ENCODE data around the gene ISG20L2.

GRCh38 chr1:156694690-156694962 lies 33.9 kb downstream of the ISG20L2 start:
- no peak for TF ChIP-seq EZH2phosphoT487 (IDR thresholded peaks at IDR 0.05; ENCODE audit: low read length)
- TF ChIP-seq, protein P1, sequence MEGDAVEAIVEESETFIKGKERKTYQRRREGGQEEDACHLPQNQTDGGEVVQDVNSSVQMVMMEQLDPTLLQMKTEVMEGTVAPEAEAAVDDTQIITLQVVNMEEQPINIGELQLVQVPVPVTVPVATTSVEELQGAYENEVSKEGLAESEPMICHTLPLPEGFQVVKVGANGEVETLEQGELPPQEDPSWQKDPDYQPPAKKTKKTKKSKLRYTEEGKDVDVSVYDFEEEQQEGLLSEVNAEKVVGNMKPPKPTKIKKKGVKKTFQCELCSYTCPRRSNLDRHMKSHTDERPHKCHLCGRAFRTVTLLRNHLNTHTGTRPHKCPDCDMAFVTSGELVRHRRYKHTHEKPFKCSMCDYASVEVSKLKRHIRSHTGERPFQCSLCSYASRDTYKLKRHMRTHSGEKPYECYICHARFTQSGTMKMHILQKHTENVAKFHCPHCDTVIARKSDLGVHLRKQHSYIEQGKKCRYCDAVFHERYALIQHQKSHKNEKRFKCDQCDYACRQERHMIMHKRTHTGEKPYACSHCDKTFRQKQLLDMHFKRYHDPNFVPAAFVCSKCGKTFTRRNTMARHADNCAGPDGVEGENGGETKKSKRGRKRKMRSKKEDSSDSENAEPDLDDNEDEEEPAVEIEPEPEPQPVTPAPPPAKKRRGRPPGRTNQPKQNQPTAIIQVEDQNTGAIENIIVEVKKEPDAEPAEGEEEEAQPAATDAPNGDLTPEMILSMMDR (IDR thresholded peaks at IDR 0.05; ENCODE audit: low read length), result no peak

All from MM.1S (cell line).